KOPT-K1 (cell line): ENCODE measurements around the gene HPSE2.

Experiments
- H3K27ac ChIP-seq: fragments of 200-600 bp; sonication (generic); 2 replicates; pipeline ENCODE4 v1.5.1; 2016; ENCODE audit warnings: antibody characterized with exemption, mild to moderate bottlenecking, low read depth, low read length; ENCODE audit not compliant: poor library complexity, severe bottlenecking
- H3K36me3 ChIP-seq: fragments of 200-600 bp; sonication (generic); 2 replicates; pipeline ENCODE4 v1.5.1; 2017; ENCODE audit warnings: antibody characterized with exemption, mild to moderate bottlenecking, low read length, moderate library complexity; ENCODE audit not compliant: insufficient read depth
- H3K9me3 ChIP-seq: fragments of 200-600 bp; sonication (generic); 2 replicates; pipeline ENCODE4 v1.5.1; 2017; ENCODE audit warnings: antibody characterized with exemption, low read length, mild to moderate bottlenecking; ENCODE audit not compliant: insufficient read depth, poor library complexity, severe bottlenecking

The HPSE2 gene

DNA sequence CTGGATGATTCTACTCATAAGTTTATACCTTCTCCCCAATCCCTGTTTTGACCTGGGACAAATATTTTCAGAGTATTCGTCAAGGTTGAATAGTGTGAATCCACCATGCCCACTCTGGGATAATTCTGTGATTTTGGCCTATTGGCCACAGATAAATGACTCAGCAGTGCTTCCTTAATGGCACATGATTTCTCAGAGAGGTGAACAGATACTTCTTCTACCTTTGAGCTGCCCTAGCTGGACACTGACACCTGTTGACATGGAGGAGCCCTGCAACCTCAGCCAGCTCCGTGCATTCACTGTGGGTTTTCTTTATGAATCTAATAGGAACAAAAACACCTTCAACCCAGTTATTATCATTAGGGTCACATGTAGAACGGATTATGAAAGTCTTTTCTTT lies 748.0 kb downstream of the HPSE2 start:
- no peak overlapping the region for H3K27ac ChIP-seq
- H3K9me3 ChIP-seq = no peaks in the 10 kb centered on the region
- no peaks in the 10 kb centered on the region for H3K36me3 ChIP-seq

DNA sequence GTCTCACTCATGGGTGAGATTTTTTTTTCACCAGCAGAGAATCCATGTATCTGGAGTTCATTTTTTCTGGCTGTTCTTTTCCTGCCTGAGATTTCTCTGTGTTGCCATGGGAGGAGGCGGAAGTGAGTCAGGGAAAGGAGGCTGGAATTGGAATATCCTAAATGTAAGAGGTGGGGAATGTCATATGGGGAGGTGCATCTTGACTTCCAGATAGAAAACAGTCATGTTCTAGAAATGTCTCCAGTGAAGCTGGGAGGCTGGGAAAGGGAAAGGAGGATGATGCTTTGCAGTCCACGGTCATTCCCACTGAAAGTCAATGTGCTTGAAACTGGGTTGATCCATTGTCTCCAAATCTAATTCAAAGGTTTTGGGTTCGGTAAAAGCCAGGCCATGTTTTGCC lies 749.2 kb downstream of the HPSE2 start:
- H3K9me3 ChIP-seq = no peaks in the 10 kb centered on the region
- H3K27ac ChIP-seq = no peak overlapping the region
- no peaks in the 10 kb centered on the region for H3K36me3 ChIP-seq

DNA sequence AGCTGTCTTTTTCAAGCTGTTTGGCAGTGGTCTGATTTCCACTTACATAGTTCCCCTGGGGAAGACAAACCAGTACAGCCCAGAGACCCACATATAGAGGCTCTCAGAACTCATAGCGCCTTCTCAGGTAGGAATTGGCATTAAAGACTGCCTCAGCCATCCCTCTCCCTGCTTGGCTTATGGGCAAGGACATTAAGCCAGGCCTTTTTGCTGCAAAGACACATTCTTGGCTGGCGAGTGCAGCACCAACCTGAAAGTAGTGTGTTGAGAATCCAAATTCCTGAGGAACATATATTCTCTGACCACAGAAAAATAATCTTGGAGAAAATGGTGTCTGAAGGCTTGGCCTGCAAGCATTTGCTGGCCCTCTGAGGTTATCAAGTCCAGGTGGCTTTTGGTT lies 749.7 kb downstream of the HPSE2 start:
- Histone ChIP-seq H3K9me3 (no peaks in the 10 kb centered on the region), H3K36me3 (no peaks in the 10 kb centered on the region), H3K27ac (no peak overlapping the region)

DNA sequence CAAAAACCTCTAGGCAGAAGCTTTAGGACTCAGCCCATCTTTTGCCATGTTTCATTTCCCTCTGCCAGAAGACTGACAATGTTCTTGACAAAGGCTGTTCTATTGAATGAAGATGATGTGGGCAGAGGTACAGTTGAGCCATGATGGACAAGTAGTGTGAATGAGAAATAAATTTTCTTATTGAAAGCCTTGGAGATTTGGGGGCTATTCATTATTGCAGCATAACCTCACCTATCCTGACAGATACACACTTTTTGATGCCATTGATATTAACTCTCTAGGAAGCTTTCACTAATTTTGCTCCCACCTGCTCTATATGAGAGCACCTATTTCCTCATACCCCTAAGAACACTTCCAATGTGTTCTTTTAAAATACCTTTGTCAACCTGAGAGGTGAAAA lies 752.0 kb downstream of the HPSE2 start:
- no peaks in the 10 kb centered on the region for H3K36me3 ChIP-seq
- no peaks in the 10 kb centered on the region for H3K9me3 ChIP-seq

DNA sequence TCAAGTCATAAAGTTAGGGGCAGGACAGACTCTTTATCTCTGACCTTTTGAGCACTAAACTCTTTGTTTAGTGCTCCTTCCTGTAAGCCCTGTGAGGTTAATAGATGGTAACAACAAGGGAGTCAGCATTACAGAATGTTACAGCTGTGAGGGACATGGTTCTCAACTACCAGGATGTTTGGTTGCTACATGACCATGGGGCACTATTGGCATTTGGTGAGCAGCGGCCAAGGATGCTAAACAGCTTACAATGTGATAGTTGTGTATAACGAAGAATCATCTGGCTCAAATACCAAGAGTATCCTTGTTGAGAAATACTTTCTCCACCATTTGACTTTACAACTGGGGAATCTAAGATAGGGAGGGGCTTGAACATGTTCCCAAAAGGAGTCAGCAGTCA lies 753.6 kb downstream of the HPSE2 start:
- Histone ChIP-seq H3K36me3 (no peaks in the 10 kb centered on the region), H3K9me3 (no peaks in the 10 kb centered on the region), H3K27ac (no peak overlapping the region)

More for the DNA sequence above, 752.0 kb downstream of the HPSE2 start:
- H3K27ac ChIP-seq = no peak overlapping the region

DNA sequence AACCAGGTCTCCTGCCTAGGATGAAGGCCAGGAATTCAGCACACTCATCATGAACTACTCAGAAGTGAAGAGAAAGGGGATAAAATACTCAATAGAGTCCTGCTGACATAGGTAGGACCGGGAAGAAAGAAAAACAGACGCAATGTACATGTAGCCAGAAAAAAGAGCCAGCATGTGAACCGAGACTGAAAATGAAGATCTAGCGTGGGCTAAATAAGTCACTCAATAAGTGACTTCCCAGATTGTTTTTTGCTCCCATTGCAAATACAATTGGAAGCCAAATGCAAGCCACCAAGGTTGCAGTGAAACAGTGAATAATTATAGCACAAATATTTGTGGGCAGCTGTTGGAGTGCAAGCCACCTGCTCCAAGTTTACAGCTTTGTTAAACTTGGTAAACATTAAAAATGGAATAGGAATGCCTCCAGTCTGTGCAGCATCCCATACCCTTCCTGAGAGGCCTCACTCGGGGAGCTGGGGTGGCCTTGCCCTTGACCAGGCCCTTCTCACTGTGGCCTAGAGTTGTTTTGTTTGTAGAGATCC lies 754.2 kb downstream of the HPSE2 start:
- H3K9me3 ChIP-seq = no peaks in the 10 kb centered on the region
- no peaks in the 10 kb centered on the region for H3K36me3 ChIP-seq
- H3K27ac ChIP-seq = no peak overlapping the region

DNA sequence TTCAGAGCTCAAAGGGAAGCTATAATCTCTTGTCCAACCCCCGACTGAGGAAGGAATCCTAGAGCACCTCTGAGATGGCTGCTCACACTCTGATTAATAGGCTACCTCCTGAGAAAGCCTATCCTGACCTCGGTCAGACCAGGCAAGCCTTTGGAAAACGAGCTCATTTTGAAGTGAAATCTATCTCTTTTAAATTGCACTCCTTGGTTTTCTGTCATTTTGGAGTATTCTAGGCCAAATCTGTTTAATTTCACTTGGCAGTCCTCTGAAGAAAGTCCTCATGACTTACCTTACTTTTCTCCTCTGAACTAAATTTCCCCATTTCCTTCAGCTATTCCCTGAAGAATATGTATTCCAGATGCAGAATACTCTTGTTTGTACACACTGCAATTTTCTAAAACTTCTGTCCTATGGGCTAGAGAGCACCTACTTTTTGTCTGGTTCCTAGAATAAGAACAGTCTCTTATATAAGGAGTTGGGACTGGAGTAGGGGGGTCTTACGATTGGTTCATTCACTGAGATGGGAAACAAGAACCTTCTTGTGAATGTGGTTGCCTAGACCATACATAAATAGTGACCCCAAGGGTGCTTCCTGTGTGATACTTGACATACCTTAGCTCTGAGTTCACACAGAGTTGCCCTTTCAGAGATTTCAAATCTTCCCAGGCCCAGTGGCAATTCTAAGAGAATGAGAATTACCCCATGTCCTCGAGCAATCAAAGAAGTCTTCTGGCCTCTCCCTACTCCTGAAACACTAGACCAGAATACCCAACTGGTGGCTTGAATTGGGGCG lies 757.0 kb downstream of the HPSE2 start:
- H3K9me3 ChIP-seq = no peaks in the 10 kb centered on the region
- no peak overlapping the region for H3K27ac ChIP-seq
- no peaks in the 10 kb centered on the region for H3K36me3 ChIP-seq

DNA sequence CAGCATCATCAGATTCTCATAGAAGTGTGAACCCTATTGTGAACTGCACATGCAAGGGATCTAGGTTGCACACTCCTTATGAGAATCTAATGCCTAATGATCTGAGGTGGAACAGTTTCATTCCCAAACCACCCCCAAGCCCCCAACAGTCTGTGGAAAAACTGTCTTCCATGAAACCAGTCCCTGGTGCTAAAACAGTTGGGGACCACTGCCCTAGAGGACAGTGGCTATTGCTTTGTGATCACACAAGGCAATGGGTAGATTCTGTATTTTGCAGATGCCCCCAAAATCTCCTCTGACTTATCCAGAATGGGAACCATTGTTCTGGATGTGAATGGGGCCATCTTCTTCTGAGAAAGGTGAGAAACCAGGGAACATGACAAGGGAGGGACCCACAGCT lies 757.8 kb downstream of the HPSE2 start:
- H3K27ac ChIP-seq = no peak overlapping the region
- H3K36me3 ChIP-seq = no peaks in the 10 kb centered on the region
- H3K9me3 ChIP-seq = no peaks in the 10 kb centered on the region

DNA sequence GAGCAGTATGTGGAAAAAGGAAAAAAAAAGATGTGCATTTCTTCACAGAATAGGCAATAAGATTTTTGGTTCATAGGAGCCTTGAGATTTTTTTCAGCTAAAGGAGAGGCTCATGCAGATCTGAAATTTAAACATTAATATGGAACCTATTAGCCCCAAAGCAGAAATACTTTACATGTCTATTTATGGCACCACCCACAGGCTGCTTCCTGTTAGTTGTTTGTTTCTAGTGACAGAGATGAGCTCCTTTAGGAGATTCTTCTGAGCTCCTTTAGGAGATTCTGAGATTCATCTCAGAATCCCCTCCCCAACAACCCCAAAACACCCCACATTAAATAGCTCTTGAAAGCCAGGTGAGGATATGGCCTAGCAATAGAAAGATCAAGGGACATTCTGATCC lies 761.0 kb downstream of the HPSE2 start:
- Histone ChIP-seq H3K9me3 (no peaks in the 10 kb centered on the region), H3K36me3 (no peaks in the 10 kb centered on the region), H3K27ac (no peak overlapping the region)

DNA sequence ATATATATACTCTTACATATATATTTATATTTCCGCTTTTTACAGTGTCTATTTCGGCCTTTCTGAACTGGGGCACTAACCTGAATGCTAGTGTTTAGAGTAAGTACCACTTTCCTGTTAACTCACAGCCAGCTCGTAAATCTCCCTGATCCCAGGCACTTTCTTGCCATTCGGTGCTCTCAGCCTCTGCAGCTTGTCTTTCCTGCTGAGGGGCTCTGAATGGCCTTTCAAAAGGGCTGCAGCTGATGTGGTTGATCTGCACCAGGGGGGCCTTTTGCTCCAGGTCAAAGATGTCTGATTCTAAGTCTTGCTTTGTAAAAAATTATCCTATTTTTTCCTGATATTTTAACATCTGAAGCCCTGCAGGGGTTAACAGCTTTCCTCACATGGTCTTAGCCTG lies 763.5 kb downstream of the HPSE2 start:
- Histone ChIP-seq H3K27ac (no peak overlapping the region), H3K36me3 (no peaks in the 10 kb centered on the region), H3K9me3 (no peaks in the 10 kb centered on the region)

DNA sequence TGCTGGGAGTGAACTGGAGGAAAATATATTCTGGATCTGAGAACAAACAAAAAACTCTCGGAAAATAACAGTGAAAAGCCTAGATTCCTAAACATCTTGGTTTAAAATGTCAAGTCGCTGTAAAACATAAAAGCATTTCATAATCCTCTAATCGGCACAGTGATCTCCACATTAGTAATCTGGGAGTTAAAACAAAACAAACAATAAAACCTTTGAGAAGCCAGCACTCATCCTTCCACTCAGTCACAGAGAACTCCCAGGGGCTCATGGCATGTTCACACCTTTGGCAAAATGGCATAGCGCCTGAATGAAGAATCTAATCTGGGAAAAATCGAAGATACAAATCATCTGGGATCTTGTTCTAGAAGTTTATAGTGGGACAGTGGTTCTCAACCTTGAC lies 764.8 kb downstream of the HPSE2 start:
- H3K27ac ChIP-seq = no peak overlapping the region
- H3K36me3 ChIP-seq = no peaks in the 10 kb centered on the region

DNA sequence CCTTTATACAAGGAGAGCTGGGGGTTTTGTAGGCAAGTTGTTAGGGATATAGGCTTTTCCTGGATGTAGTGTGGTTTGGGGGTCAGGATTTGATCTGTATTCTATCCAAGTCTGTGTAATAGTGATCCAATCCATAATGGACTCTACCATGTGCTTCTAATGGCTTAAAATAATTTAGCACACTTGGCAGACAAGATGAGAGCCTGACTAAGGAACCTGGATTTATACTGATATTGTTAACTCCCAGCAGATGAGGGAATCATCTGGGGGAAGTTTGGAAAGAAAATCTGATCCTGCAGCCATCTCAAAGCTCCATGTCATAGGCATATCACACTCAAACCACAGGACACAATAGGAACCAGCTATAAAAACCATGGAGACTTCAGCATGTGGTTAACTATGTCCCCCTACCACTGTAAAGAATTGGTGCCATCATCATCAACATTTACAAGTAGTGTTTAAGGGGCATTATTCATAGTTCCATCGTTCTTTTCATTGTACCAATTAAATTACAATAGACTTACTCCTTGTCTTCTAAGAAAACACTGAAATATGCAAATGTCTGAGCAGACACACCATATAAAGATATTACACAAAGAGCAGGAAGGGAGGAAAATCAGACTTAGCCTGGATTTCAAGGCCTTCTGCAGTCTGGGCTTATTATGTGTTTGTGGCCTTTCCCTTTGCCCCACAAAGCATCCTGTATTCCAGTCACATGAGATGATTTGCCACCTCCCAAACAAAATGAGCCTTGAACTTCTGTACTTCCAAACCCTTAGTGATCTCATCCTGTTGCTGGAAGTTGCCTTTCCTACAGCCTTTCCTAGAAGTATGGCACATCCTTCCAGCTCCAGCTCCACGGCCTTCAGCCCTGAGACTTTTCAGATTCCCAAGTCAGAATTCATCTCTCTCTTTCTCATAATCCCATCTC lies 766.4 kb downstream of the HPSE2 start:
- Histone ChIP-seq H3K9me3 (no peaks in the 10 kb centered on the region), H3K36me3 (no peaks in the 10 kb centered on the region), H3K27ac (no peak overlapping the region)

More for the DNA sequence above, 764.8 kb downstream of the HPSE2 start:
- no peaks in the 10 kb centered on the region for H3K9me3 ChIP-seq

DNA sequence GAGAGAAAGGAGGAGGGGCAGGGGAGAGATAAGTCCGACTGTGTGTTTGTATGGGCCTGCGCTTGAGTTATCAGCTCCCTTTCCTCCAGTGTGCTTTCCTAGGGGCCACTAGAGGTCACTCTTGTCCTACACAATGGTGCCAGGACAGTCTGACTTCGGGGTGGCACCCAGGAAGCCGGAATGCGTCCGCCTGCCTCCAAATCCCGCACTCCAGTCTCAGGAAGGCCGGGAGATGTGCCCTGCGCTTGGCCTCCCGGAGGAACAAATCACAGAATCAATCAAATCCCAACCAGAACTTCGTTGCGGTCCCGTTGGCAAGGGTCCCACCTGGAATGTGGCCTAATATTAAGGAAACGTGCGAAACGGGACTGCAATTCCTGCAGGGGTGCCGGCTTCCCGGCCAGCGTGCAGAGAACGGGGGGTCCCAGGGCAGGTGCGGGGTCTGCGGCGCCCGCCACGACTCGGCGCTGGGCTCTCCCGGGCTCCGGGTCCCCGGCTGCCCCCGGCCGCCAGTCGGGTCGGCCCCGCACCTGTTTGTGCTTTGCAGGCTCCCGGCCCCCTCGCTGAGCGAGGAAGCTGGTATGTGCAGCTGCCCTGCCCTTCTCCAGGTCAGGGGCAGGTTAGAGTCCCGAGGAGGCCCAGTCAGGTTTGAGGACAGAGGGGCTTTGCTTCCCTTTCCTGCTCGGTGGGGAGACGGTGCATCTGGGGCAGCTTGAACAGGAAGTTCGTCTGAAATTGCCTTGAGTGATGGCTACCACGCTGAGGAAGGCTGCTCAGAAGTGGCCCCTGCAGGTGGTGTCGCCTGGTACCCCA lies 767.9 kb downstream of the HPSE2 start:
- Histone ChIP-seq H3K9me3 (no peaks in the 10 kb centered on the region), H3K27ac (no peak overlapping the region), H3K36me3 (no peaks in the 10 kb centered on the region)

DNA sequence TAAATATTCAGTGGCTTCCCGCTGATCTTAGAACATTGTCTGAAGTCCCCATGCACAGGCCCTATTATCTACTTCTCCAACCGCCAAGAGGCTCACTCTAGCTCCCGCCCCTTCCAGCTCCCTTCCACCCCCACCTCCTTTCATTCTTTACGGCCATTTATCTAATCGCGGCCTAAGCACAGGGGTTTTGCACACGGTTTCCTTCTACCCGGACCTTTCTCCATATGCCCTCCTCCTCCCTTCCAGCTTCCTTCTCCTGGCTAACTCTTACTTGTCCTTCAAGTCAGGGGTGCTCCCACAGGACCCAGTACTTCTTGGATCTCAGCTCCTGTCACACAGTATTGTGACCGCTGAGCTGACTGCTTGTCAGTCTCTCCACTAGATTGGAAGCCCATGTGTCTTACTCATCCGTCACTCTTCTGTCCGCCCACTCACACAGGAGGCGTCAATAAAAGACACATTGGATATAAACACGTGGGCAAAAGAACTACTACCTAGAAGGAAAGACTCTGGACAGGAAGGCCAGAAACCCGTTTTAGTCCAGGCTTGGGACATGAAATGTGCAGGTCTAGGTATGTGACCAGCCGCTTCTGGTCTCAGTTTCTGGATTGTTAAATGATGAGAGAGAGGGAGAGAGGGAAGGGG lies 768.7 kb downstream of the HPSE2 start:
- H3K36me3 ChIP-seq = no peaks in the 10 kb centered on the region
- no peak overlapping the region for H3K27ac ChIP-seq
- no peaks in the 10 kb centered on the region for H3K9me3 ChIP-seq
